GM19455 (cell line): Measurements from ENCODE around the gene GPR82.
"Not testable (repeated sequence)": the region's sequence is repeated elsewhere in the genome, so short reads cannot be mapped to it uniquely, and the experiment has no call there.

Experiments used
- ATAC-seq: cut with Tn5 transposase; IDR thresholded peaks from one replicate; pipeline ENCODE4 v1.9.1; 2021; ENCODE audit not compliant: unreplicated experiment

GPR82 gene

DNA sequence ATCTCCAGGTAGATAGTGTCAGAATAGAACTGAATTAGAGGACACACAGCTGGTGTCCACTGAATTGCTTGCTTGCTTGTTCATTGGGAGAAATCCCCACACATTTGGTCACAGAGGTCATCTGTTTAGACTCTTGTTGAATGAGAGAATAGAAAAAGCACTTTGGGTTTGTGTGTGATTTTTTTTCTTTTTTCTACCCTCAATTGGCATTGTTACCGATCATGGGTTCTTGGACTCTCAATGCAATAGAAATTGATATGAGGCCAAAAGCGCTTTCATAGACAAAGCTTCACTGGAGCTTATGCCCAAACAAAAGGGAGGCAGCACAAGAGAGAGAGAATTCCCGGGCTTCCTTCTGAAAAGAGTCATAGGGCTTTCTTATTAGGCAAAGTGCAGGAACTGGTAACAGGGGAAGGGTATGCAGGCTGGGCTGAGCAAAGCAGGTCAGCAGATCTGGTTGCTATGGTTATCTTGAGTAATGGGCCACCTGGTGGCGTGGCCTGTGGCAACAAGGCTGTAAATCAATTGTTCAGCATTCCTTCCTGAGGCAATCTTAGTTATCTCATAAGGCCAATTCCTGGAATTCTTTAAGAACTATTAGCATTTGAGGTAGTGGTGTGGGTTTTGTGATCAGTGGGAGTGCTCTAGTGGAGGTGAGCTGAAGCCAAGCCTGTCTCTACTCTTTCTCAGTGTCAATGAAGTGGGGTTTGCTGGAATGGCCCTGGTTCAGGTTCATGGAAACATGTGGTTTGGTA is 5.3 kb upstream of the GPR82 start:
- ATAC-seq: no peak

DNA sequence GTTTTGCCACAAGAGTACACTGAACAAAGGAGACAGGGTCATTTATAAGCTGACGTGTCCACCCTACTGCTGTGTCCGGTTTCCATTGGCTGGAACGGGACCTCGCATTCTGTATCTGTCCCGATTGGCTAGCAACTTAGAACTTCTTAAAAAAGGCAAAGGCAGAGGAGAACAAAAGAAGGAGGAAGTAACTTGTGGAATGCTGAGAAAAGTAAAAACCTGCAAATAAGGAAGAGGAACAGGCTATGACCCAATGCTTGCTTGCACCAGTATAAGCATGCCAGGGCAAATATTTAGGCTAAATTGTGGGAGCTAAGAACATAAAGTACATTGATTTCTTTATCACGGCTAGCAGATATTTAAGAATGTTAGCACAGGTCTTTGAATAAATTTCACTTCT is 4.4 kb upstream of the GPR82 start:
- ATAC-seq: not testable (repeated sequence)

DNA sequence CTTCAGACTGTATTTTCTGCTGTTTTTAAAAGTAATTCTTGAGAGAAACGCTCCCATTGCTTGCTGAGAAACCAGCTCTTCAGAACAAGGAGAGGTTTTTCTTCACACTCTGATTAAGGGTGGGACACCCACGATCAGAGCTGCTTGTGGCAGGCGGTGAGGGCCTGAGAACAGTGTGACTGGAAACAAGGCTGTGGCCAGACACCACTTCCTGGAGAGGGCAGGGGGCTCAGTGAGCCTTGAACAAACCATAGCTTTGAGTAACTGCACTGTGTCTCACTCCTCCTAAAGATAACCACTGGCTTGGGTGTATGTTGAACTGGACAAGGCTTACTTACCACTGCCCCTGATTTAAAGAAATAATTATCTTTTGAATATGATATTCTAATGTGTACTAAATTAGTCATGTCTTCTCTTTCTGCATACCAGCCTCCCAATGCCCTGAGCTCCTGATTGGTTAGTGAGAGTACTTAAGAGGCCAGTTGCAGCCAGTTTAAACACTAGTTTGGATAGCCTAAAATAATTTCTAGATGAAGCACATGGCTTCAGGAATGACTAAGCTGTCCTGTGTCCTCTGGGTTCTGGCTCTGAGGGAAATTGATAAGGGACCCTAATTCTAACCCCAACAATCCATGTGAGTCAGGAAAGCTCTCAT is 3.7 kb upstream of the GPR82 start:
- no peak for ATAC-seq

GRCh38 chrX:41721590-41721989 is 2.4 kb upstream of the GPR82 start:
- no peak for ATAC-seq

- ATAC-seq: no peak
Observed at GRCh38 chrX:41722214-41722613, 1.8 kb upstream of the GPR82 start.

DNA sequence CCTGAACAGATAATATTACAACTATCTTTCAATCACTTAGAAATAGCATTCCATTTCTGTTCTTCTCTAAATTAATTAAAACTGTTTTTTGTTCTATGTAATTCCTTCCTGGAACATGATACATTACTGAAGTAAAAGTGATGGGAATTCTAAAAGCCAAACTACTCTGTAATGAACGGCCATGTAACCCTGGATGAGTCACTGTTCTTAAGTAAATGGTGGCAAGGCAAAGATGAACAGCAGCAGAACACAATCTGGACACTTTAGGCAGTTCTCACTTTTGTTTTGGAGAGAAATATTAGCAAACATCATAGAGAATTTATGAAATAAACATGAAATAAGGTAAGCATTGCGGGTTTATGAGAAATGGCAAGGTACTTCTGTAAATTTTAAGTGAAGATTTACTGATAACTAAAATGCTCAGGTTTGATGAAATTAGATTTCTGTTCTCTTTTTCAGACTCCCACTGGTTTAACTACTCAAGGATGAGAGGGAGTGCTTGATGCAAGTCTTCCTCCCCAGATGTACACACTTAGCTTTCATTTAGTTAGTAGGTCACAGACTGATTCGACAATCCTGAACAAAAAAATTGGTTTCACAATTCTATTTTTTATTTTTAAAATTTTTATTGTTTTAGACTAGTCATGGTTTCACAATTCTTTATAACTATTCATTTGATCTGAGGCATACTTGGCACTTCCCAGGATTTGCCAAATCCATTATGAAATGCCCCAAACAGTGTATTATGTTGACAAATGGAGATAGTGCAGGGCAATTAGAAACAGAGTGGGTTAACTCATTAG is 964 bp upstream of the GPR82 start:
- ATAC-seq: no peak

- ATAC-seq: no peak
Observed at GRCh38 chrX:41728125-41728524, 4.1 kb downstream of the GPR82 start.

GRCh38 chrX:41730081-41730480 is 6.1 kb downstream of the GPR82 start:
- ATAC-seq: no peak

GRCh38 chrX:41732260-41732659 is 8.3 kb downstream of the GPR82 start:
- ATAC-seq: no peak

DNA sequence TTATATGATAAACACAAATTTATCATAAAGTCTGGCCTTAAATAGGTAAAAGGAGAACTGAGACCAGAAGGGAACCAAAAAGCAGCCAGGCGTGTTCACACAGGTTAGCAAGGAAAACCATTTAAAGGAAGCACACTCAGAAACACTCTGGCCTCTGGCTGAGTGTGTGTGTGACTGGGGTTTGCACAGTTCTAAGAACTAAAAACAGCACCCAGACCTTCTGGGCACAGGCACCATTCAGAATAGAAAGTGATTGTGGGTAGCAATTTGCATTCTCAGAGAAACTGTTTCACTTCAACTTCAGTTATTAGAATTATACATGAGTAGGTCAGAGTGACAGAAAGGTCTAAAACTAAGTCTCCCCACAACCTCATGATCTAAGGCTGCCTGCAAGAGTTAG is 10.0 kb downstream of the GPR82 start:
- ATAC-seq: peak; percentile 97

- no peak for ATAC-seq
Observed at GRCh38 chrX:41734530-41734929, 10.5 kb downstream of the GPR82 start.

- no peak for ATAC-seq
Observed at GRCh38 chrX:41737065-41737464, 13.1 kb downstream of the GPR82 start.

DNA sequence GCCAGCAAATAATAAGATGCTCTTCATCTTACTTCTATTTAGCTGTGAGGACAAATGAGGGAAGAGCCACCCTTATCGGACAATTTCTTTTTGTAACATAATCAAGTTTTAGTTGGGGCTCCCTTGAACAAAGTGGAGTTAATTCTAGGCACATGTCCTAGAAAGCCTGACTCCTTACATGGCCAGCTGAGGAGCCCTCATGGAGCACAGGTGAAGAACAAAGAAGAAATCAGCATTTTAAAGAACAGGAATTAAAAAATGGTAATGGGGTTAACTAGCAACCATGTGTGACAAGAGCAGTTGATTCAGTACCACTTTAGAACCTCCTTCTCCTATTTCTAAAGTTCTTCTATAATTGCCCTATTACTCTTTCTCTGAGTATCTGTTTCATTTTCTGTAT is 15.9 kb downstream of the GPR82 start:
- no peak for ATAC-seq

DNA sequence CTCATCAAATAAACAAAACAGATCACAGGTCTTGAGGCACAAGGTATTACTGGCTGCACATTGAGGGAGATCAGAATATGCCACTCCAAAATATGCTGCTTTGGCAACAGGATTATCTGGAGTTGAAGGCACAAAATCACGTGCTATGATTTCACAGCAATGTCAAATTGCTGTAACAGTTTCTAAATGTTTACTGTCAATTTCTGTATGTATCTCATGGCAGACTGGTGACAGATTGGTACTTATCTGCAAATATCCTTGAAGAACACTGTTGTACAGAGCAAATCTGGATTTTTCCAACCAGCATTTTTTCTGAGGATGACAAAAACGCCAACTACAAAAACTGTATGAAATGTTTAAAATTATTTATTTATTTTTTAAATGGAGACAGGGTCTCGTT is 26.7 kb downstream of the GPR82 start:
- no peak for ATAC-seq

DNA sequence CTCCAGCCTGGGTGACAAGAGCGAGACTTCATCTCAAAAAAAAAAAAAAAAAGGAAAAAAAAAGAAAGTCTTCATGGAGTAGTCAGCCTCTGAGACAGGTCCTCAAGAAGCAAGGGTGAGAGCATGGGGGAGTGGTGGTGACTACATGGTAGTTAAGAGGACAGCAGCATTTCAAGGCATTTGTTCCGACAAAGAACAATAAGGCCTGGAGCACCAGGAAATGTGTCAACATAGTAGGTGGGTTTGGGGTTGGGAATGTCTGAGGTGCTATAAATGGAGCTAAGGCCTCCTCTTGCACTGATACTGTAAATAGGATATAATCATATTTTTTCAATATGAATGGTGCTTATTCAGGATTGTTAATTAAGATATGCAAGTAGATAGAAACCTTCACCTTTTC is 34.4 kb downstream of the GPR82 start:
- no peak for ATAC-seq

- no peak for ATAC-seq
Observed at GRCh38 chrX:41759817-41760216, 35.8 kb downstream of the GPR82 start.

- no peak for ATAC-seq
Observed at GRCh38 chrX:41761169-41761568, 37.2 kb downstream of the GPR82 start.

DNA sequence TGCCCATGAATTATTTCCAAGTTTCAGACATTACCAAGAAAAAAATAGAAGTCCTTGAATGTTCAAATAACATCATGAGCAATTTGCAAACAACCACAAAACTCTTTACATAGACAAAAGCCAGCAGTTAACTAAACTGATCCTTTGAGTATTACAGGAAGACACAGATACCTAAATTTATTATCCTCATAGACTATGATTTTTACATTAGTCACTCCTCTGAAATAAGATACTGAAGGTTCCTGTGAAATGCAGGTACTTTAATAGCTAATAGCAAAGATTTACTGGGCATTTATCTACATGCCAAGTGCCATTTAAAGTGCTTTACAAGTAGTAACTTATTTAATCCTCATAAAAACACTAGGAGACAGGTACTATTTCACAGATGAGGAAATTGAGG is 37.7 kb downstream of the GPR82 start:
- ATAC-seq: no peak

DNA sequence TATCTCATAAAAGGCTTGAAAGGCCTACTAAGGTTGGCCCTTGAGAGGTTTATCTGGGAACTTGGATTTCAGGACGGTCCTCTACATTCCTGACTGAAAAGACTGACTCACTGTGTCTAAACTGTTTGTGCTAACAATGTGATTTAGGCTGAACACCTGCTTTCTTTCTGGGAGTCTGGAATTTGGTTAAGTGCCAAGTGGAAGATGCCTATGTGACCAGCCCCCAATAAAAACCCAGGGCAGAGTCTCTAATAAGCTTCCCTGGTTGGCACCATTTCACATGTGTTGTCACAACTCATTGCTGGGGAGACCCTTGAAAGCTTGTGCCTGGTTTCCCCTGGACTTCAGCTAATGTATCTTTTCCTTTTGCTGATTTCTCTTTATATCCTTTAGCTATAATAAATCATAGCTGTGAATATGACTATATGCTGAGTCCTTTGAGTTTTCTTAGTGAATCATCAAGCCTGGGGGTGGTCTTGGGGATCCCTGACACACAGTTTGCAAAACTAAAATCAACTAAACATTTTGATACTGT is 55.1 kb downstream of the GPR82 start:
- no peak for ATAC-seq
